ENCODE measurements around the gene NPS. TPM values are rescaled to one million over a fixed set of nuclear protein-coding genes. Genes with fewer than 3 reads are reported as not detected.

NPS gene
- not detected in 2 replicates for total RNA-seq (2014; rRNA removed; shearing (Covaris generic))
- polyA plus RNA-seq (2015; cell fraction: cytosol; rRNA removed) = not detected in 2 replicates
- polyA plus RNA-seq (2015; cell fraction: nucleus; rRNA removed) = not detected in 2 replicates

GRCh38 chr10:127549009-127549408 is at the start of gene NPS:
Gene NPS (plus strand): TSS chr10:127549309. CDS start chr10:127549369, 60 bp downstream.
- DNase-seq (ENCODE audit: low read depth) = no peak

DNA sequence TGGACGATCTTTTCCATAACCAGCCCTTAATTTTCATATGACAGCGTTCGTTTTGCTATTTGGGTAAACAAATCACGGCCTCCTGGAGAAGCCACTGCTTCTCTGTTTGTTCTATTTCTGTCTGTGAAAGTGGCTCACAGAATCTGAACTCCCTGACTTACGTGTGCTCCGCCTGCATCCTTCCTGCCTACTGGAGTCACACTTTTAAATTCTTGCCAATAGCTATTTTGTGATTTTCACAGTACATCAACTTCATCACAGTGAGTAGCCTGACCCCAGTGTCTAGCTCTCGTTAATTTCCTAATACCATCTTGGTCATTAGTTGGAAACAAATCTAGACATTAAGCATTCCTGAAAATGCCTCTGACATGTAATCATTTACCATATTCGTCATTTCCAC is 49.0 kb upstream of the NPS start:
- no peak for DNase-seq (ENCODE audit: low read depth)

DNA sequence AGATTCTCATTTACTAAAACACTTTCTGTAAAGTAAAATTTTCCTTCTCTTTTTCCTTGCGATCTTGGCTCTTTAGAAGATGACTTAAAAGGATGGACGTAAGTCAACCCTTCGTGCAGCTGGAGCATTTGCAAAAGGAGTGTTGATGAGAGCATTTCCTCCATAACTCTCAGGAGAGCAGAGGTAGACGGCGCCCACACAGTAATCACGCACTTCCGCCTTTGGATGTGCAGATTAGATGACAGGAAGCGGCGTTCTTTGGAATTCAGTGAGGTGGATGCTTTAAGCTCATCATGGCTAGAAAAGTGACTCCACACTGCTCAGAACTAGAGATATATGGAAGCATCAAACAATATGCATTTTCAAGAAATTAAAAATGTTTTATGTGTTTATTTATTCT is 43.0 kb upstream of the NPS start:
- DNase-seq (ENCODE audit: low read depth) = peak; percentile 24

GRCh38 chr10:127522298-127522697 is 26.8 kb upstream of the NPS start:
- no peak for DNase-seq (ENCODE audit: low read depth)

DNA sequence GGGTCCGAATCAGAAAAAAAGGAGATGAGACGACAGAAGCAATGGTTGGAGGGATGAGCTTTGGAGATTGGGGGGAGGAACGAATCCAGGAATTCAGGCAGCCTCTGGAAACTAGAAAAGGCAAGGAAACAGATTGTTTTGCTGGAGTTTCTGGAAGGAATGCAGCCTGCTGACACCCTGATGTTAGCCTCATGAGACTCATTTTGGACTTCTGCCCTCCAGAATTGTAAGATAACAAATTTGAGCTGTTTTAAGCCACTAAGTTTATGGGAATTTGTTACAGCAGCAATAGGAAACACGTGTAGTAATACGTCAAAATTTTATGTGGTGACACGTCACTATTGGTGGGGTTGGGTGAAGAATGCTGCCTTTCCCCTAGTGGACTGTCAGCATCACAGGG is 25.6 kb upstream of the NPS start:
- DNase-seq (ENCODE audit: low read depth) = no peak

- no peak for DNase-seq (ENCODE audit: low read depth)
Observed at GRCh38 chr10:127524229-127524628, 24.9 kb upstream of the NPS start.

DNA sequence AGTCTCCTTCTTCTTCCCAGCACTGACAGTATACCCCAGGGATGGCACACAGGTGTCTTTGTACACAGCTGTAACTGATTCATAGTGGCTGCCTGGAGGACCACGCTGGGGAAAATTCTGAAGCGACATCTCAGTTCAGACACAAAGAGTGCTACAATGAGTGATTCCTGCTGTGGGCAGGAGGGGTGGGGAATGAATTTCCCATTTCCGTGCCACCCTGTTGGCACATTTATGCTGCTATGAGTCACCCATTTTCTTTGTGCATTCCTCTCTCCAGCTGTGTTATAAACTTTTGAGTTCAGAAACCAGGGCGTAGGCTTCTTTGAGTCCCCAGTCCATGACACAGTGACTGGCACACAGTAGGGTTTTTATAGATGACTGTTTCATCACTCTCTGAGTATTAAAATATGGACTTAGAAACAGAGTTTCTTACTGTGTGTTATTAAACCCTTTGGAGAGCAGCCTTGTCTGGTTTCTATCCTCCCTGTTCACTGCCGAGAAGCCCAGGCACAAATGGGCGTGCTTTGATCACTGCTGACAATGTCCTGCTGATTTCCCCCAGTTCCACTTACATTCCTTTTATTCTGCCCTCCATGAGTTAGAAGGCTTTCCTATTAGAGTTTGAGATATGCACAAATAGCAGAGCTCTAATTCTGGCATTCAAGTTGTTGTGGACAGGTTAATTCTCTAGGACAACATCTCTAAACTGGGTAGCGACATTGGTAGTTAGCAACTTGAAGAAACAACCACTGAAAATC is 24.0 kb upstream of the NPS start:
- DNase-seq (ENCODE audit: low read depth) = peak; percentile 80

- no peak for DNase-seq (ENCODE audit: low read depth)
Observed at GRCh38 chr10:127525686-127526085, 23.4 kb upstream of the NPS start.

GRCh38 chr10:127526161-127526560 is 22.9 kb upstream of the NPS start:
- DNase-seq (ENCODE audit: low read depth) = no peak

DNA sequence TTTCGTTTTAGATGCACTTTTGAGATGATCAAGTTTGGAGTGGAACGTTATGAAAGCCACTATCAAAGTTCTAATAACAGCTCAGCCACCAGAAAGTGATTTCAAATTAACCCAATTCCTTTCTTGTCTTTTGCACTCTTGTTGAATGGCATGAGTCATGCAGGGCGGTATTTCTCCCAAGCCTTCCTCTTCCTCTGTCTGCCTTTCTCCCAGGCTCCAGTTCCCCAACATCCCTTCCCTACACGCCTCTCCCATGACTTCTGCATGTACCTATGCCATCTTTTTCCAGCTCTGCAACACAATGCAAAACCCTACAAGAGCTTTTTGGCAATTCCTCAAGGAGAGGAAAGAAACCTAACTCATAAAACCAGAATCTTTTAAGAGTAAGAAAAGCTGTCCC is 21.8 kb upstream of the NPS start:
- DNase-seq (ENCODE audit: low read depth) = peak; percentile 53

- DNase-seq (ENCODE audit: low read depth) = peak; percentile 12
Observed at GRCh38 chr10:127527891-127528290, 21.2 kb upstream of the NPS start.

DNA sequence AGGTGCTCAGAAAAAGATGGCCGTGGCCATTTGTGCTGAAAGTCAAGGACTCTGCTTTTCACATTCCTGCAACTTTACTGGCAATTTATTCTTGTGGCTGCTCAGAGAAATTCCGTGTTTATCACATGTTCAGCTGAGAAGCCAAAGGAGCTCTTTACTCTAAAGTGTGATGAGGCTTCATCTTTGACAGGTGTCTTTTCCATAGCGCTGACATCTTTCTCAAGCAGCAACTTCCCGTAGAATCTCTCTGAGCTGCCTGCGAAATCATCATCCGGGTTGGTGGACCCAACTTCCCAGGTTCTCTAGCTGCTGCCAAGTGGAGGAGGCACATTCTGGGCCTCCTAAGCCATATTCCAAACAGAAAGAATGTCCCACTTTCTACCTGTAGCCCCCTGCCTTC is 16.9 kb upstream of the NPS start:
- no peak for DNase-seq (ENCODE audit: low read depth)

DNA sequence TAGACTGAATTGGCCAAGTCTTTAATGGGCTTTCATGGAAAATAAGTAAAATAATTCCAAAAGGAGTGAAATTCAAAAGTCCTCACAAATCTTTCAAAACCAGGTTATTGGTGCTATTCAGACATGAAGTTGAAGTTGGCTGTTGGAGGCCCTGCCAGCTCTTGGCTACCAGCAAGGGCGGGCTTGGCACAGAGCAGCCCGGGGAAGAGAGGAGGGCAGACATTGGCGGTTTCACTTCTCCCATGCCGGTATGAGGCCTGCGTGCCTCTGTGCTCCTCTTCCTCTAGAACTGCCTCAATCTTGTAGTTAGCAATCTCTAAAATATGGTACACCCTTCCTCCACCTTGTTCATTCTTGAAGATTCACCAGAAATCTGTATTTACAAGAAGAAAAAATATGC is 16.4 kb upstream of the NPS start:
- DNase-seq (ENCODE audit: low read depth) = no peak

- no peak for DNase-seq (ENCODE audit: low read depth)
Observed at GRCh38 chr10:127534074-127534473, 15.0 kb upstream of the NPS start.

GRCh38 chr10:127534496-127534895 is 14.6 kb upstream of the NPS start:
- no peak for DNase-seq (ENCODE audit: low read depth)

GRCh38 chr10:127535802-127536515 is 13.2 kb upstream of the NPS start:
- DNase-seq (ENCODE audit: low read depth) = peak; percentile 59

DNA sequence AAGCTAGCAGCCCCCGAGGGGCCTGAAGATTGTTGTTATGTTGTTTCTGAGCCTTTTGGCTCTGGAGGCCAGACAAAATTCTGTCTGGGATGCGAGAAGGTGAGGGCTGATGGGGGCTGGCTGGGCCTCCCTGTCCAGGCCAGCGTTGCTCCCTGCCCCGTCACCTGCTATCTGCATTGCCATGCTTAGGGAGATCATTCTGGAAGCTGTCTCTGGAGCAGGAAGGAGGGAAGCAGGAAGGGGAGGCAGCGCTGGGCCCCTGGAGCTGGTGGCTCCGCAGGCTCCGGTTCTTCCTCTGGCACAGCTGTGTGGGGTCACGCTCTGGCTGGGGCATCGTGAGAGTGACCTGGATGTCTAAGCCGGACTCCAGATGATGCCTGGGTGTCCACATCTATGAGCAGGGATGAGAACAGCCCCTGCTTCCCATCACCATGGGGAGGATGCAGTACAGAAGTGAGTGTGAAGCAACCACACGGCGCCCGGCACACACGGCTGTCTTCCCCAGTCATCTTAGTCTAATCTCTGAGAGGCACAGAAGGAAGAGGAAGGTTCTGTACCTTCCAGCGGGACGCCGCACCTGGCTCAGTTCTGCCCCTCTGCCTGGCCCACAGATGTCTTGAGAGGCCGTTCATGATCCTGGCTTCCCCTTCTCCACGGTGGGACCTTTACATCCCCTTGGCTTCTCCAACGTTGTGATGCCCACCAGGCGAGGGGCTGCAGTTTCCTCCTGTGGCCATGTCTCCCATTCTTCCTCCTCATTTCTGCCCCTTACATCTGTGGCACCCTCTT is 11.9 kb upstream of the NPS start:
- DNase-seq (ENCODE audit: low read depth) = no peak

GRCh38 chr10:127537924-127538323 is 11.2 kb upstream of the NPS start:
- no peak for DNase-seq (ENCODE audit: low read depth)

GRCh38 chr10:127548022-127548421 is 1.1 kb upstream of the NPS start:
- DNase-seq (ENCODE audit: low read depth) = no peak

DNA sequence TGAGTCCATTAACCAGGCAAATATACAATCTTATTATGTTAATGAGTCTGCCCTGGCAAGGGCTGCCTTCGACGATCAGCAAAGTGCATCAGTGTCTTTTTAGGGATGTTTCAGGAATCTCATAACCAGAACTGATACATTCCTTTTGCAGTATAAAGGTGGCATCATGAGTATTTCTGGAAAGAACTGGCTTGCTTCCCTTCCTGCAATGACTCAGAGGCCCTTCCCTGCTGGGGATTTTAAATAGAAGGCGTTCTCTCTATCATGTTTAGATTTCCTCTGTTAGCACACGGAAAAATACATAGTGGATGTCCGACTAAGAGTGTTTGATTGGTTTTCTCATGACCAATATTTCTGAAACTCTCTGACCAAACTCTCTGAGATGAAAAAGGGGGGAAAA is 1.8 kb downstream of the NPS start:
- peak; percentile 43 for DNase-seq (ENCODE audit: low read depth)

DNA sequence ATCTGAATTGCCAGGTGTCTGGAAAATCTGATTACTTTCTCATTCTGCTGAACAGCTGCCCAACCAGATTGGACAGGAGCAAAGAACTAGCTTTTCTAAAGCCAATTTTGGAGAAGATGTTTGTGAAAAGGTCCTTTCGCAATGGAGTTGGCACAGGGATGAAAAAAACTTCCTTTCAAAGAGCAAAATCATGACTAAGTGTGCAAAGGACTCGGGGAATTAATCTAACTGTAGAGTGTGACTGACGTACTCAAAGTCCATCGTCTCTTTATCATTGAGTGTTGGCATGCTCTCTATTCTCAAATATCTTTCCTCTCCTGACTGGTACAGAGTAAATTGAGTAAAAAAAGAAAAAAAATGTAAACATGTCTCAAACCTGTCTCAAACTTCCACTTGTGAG is 3.3 kb downstream of the NPS start:
- DNase-seq (ENCODE audit: low read depth) = no peak

GRCh38 chr10:127553417-127553816 is 4.3 kb downstream of the NPS start:
- peak; percentile 55 for DNase-seq (ENCODE audit: low read depth)
